NT2/D1 (cell line): ENCODE data around the gene PSME2.

ENCODE experiments used
- YY1 ChIP-seq: IDR thresholded peaks from 2 replicates; pipeline ENCODE4 v1.6.1; 2011; ENCODE audit not compliant: insufficient read length, insufficient read depth
- ZNF274 ChIP-seq: IDR thresholded peaks from 2 replicates; pipeline ENCODE4 v1.6.1; 2011; ENCODE audit warnings: mild to moderate bottlenecking, low read depth, low read length

DNA sequence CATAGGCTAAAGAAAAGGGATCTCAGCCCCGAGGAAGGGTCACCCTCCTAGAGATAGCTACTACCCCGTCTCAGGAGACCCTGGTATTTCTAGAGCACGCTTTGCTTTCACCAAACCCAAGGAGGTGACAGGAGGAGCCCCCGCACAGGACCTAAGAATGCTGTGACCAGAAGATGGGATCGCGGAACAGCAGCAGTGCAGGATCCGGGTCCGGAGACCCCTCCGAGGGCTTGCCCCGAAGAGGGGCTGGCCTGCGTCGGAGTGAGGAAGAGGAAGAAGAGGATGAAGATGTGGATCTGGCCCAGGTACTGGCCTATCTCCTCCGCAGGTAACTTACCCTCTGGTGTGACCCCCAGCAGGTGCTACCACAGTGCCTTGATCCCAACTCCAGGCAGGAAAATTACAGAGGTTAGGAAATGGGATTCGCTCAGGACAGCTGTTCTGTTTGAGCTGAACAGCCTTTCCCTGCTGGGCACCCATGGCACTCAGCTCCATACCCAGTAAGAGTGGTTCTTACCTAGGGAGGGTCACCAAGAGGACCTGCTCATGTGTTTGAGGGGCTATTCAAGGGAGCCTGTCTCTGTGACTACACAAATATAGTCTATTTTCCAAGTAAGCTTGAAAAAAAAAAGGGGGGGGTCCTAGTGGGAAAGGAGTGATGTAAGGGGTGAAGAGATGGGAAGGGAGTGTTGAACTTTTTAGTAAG is 30.8 kb downstream of the PSME2 start:
- no peak for TF ChIP-seq ZNF274
- TF ChIP-seq YY1: no peak
